G401 (cell line): Measurements from ENCODE around the gene SLC30A1. TPM values are rescaled to one million over a fixed set of nuclear protein-coding genes. Genes with fewer than 3 reads are reported as not detected.

Source experiments
- DNase-seq: peaks from one replicate; pipeline ENCODE4 v3.0.0-alpha.2; 2015; ENCODE audit warnings: low spot score
- in situ Hi-C: cut with HindIII; loops from 2 replicates; pipeline ENCODE4 v1.10.0; 2016; ENCODE audit warnings: low sequenced_read_pairs, mixed read lengths
- total RNA-seq: library from RNA; depleted of rRNA; stranded (reverse); fragments of >200 nt; shearing (Covaris generic); gene quantifications from 2 replicates; pipeline ENCODE4 v1.2.3, GENCODE V29; 2014

Gene SLC30A1
- total RNA-seq, 1 experiment from 2014 or later = 16.6 TPM

DNA sequence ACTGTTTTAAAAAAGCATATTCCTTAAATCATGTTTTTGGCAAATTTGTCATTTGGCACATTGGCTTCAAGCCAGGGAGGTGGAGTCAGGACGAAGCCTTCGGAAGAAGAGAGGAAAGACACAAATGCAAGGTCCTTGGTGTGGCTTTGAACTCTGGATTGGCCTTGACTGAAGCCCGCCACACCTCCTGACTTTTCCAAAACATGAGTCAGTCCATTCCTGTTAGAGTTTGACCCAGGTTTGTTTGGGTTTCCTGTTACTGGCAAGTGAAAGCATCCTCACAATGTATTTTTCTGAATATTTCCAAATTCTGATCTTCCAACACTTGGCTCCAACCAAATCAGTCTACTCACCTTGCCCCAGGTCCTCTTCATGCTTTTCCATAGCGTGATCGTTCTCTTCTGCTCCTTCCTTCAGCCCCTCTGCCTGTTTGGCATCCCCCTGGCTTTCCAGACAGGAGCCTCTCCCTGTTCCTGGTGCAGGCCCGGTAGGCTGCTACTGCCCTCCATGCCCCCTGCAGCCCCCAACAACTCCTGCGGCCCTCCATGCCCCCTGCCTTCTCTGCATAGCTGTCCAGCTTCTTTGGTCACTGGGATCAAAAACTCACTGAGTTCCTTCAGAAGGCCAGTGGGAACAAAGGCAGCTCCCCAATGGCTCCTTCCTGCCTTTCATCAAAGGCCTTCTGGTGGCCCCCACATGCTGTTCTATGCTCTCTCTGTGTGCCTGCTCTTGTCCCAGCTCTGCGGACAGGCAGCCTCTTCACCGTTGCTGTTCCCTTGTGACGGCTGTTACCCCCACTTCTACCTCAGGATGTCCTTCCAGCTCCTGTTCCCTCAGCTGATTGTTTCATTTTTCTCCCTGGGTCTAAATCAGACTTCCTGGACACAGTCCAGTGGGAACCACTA, 30.4 kb upstream of the SLC30A1 start:
- DNase-seq = no peak
- in situ Hi-C loops = no loop called here

DNA sequence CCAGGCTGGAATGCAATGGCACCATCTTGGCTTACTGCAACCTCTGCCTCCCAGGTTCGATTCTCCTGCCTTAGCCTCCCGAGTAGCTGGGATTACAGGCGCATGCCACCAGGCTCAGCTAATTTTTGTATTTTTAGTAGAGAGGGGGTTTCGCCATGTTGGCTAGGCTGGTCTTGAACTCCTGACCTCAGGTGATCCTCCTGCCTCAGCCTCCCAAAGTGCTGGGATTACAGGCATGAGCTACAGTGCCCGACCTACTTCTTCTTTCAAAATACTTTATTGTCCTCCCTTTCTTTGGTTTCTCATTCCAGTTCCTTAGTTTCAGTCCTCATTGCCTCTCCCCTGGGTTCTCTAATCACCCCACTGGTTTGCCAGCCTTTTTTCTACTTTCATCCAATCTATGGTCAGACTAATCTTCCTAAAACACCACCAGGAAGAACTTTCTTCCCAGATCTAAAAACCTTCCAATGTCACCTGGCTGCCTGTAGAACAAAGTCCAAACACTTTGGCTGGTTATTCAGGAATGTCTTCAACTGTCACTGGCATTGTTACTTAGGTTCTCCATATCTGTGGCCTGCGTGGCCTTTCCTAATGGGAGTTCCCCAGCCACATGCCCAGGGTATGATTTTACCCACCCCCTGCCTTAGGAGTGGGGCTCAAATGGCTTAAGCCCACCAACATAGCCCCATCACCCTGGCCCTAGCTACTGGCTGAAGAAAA, 29.0 kb upstream of the SLC30A1 start:
- in situ Hi-C loops = no loop called here
- no peak for DNase-seq

GRCh38 chr1:211606914-211607753, 28.2 kb upstream of the SLC30A1 start:
- DNase-seq = no peak
- in situ Hi-C loops = no loop called here

- no peak for DNase-seq
- in situ Hi-C loops = no loop called here
These were observed 27.5 kb upstream of the SLC30A1 start for GRCh38 chr1:211606332-211606913.

DNA sequence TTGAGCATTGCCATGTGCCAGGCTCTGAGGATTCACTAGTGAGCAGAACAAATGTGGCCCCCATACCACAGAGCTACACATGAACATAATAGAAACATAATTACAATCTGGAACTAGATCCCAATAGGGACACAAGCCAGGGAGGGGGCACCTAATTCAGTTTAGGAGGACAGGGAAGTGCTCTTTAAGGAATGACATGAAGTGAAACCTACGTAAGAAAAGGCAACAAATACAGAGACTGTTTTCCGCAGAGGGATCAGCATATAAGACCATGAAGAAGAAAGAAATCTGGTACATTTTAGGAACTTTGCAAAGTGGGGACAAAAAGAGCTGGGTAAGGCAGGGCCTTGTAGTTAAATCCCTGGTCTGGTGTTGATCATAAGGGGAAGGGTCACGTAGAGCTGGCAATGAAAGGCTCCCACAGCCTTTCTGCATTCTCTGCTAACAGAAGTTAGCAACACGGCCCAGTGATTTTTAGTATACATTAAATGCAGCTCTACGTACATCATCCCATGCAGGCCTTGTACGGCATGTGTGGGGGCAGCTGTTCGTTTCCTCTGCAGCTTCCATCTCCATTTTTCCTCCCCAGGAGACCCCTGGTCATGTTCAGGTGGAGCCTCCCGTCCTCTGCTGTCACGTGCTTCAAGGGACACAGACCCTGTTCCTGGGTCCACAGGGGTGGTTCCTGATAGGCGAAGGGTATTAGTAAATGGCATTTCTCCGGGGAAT, 26.8 kb upstream of the SLC30A1 start:
- DNase-seq = no peak
- in situ Hi-C loops = no loop called here

DNA sequence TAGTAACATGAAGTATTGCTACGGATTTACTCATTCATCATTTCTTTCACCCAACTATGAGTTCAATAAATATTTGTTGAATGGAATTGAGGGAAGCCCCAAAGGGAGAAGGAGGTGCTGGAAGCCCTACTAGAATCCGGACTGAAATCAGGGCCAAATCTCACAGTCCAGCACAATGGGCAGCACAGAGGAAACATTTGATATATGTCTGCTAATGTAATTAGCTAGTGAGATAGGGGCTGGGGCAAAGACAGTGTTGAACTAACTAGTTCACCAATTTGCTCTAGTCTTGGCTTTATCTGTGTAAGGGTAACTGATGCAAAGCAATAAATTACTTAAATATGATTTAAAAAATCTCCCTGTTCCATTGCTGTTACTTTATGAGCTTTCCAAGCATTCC, 26.1 kb upstream of the SLC30A1 start:
- DNase-seq = no peak
- in situ Hi-C loops = no loop called here

- no peak for DNase-seq
- in situ Hi-C loops = no loop called here
These were observed 25.6 kb upstream of the SLC30A1 start for GRCh38 chr1:211604548-211604947.

GRCh38 chr1:211603713-211604112, 24.8 kb upstream of the SLC30A1 start:
- in situ Hi-C loops = no loop called here
- no peak for DNase-seq

DNA sequence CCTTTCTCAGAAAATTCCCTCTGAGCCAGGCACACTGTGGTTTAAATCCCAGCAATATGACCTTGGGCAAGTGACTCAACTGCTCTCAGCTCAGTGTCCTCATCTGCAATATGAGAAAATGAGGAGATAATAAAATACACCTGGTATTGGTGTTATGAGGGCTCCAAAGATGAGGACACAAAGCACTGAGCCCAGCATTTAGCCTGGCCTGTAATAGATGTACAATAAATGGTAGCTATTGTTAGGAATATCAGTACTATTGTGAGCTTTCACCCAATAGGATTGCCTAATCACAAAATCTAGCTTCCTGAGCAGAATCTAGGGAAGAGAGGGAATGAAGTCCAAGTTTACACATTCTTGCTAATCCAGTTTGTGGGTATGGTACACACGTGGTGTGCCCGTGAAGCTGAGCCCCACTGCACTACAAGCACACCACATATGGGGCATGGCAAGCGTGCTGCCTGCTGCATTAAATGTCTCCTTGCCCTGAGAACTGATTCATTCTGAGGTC, 24.3 kb upstream of the SLC30A1 start:
- in situ Hi-C loops = no loop called here
- no peak for DNase-seq

DNA sequence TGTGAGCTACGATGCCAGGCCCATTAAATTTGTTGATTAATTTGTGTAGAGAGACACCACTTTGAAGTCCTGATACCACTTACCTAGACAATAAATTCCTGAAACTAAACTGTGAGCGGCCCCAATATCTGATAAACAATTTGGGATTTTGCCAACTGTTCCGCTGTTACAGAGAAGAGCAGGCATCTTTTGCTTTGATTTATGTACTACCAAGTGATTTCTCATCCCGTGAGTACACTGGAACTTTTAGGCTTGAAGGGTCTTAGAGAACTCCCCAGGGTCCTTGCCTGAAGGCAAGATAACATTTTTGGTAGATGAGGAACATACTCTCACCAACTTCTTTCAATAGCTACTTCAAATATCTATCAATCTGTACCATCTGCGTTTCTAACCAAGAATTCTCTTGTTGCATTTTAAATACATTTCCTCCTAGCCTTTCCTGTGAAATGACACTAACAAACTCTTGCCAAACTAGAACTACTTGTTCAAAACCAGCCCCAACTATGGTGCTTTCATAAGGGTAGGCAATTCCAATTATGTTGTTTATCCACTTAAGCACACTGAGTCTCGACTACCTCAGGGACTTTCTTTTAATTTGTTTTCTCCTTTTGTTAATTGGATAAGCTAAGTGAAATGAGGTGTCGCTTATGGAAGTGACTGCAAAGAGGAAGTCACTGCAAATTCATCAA, 23.2 kb upstream of the SLC30A1 start:
- DNase-seq = no peak
- in situ Hi-C loops = no loop called here

- DNase-seq = no peak
- in situ Hi-C loops = no loop called here
These were observed 22.2 kb upstream of the SLC30A1 start for GRCh38 chr1:211601159-211601558.

DNA sequence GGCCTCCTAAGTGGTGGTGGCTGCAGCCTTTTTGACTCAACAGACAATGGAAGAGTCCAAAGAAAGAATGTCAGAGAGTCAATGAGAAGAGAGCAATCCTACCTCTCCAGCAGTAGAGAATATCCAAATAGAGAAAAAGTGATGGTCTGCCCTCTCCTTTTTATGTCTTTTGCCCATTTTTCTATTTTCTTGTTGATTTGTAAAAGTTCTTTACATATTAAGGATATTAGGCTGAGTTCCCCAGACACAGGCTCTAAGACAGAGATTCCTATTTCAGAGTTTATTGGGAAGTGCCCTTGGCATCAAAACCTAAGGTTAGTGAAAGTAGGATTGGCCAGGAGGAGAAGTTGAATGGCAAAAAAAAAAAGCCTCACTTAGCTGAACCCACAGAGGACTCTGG, 20.3 kb upstream of the SLC30A1 start:
- in situ Hi-C loops = no loop called here
- no peak for DNase-seq

- in situ Hi-C loops = no loop called here
These were observed 19.6 kb upstream of the SLC30A1 start for GRCh38 chr1:211598514-211598913.

GRCh38 chr1:211596418-211597181, 17.6 kb upstream of the SLC30A1 start:
- no peak for DNase-seq
- in situ Hi-C loops = no loop called here

More at GRCh38 chr1:211598514-211598913, 19.6 kb upstream of the SLC30A1 start:
- no peak for DNase-seq

DNA sequence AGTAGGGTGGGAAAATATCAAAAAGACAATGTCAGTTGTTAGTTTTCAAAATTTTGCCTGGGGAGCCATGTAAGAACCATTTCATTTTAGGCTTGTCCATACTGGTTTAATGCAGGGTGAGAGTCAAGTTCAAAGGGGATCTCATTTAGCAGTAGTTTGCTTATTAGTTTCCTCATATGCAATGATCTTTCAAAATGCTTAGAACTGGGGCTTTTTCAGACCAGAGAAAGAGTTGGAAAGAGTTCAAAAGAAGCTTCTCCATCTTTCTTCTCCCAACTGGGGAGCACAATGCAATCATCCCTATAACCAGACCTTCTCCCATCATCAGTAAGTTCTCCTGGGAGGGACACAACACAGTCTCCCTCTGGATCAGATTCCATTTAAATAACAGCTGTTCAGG, 16.5 kb upstream of the SLC30A1 start:
- no peak for DNase-seq
- in situ Hi-C loops = no loop called here

- in situ Hi-C loops = no loop called here
- no peak for DNase-seq
These were observed 13.1 kb upstream of the SLC30A1 start for GRCh38 chr1:211591980-211592493.
